H9 (cell line): ENCODE results near the gene KRT1. TPM values are rescaled to one million over a fixed set of nuclear protein-coding genes. Genes with fewer than 3 reads are reported as not detected.

Source experiments
- DNase-seq: peaks from one replicate; pipeline ENCODE4 v3.0.0-alpha.2; 2017
- H2AFZ ChIP-seq: one replicate; pipeline ENCODE4 v1.6.1; 2013; ENCODE audit warnings: mild to moderate bottlenecking, low read length, control low read depth, moderate library complexity
- H2AK5ac ChIP-seq: 2 replicates; pipeline ENCODE4 v1.6.1; 2013; ENCODE audit warnings: low read length, control low read depth, mixed read lengths; ENCODE audit not compliant: insufficient read length
- H2BK120ac ChIP-seq: one replicate; pipeline ENCODE4 v1.6.1; 2013; ENCODE audit warnings: low read depth, mild to moderate bottlenecking, low read length, control low read depth, inconsistent platforms; ENCODE audit not compliant: poor library complexity, severe bottlenecking
- H2BK12ac ChIP-seq: 2 replicates; pipeline ENCODE4 v1.6.1; 2013; ENCODE audit warnings: low read length, control low read depth, mixed read lengths, low read depth; ENCODE audit not compliant: insufficient read length
- H2BK15ac ChIP-seq: 2 replicates; pipeline ENCODE4 v1.6.1; 2013; ENCODE audit warnings: low read depth, low read length, control low read depth
- H2BK20ac ChIP-seq: one replicate; pipeline ENCODE4 v1.6.1; 2013; ENCODE audit warnings: low read depth, mild to moderate bottlenecking, low read length, control low read depth, inconsistent platforms; ENCODE audit not compliant: poor library complexity, severe bottlenecking
- H2BK5ac ChIP-seq: 2 replicates; pipeline ENCODE4 v1.6.1; 2013; ENCODE audit warnings: low read length, control low read depth, mixed read lengths; ENCODE audit not compliant: insufficient read length
- H3K14ac ChIP-seq: 2 replicates; pipeline ENCODE4 v1.6.1; 2013; ENCODE audit warnings: low read length, control low read depth; ENCODE audit not compliant: insufficient read depth
- H3K18ac ChIP-seq: 2 replicates; pipeline ENCODE4 v1.6.1; 2013; ENCODE audit warnings: low read depth, mild to moderate bottlenecking, mixed read lengths, low read length, control low read depth; ENCODE audit not compliant: insufficient read length
- H3K23ac ChIP-seq: 2 replicates; pipeline ENCODE4 v1.6.1; 2013; ENCODE audit warnings: low read length, control low read depth, mixed read lengths, low read depth; ENCODE audit not compliant: insufficient read length
- H3K23me2 ChIP-seq: 2 replicates; pipeline ENCODE4 v1.6.1; 2013; ENCODE audit warnings: low read depth, mild to moderate bottlenecking, mixed read lengths, low read length, control low read depth; ENCODE audit not compliant: insufficient read length, poor library complexity, severe bottlenecking
- H3K27ac ChIP-seq: 2 replicates; pipeline ENCODE4 v1.5.1; 2013; ENCODE audit warnings: low read length, control low read depth, mixed read lengths, low read depth; ENCODE audit not compliant: insufficient read length
- H3K27me3 ChIP-seq: 2 replicates; pipeline ENCODE4 v1.6.1; 2013; ENCODE audit warnings: low read length, control low read depth, inconsistent platforms; ENCODE audit not compliant: insufficient read depth
- H3K4ac ChIP-seq: 2 replicates; pipeline ENCODE4 v1.6.1; 2013; ENCODE audit warnings: low read depth, mild to moderate bottlenecking, control low read depth, inconsistent platforms, low read length, moderate library complexity
- H3K4me1 ChIP-seq: 2 replicates; pipeline ENCODE4 v1.6.1; 2013; ENCODE audit warnings: low read length, control low read depth, inconsistent platforms; ENCODE audit not compliant: insufficient read depth
- H3K4me2 ChIP-seq: 2 replicates; pipeline ENCODE4 v1.6.1; 2013; ENCODE audit warnings: low read length, control low read depth, mixed read lengths; ENCODE audit not compliant: insufficient read length, insufficient read depth
- H3K56ac ChIP-seq: 2 replicates; pipeline ENCODE4 v1.6.1; 2013; ENCODE audit warnings: low read depth, mild to moderate bottlenecking, mixed read lengths, low read length, control low read depth; ENCODE audit not compliant: insufficient read length
- H3K79me1 ChIP-seq: 2 replicates; pipeline ENCODE4 v1.6.1; 2013; ENCODE audit warnings: low read depth, mild to moderate bottlenecking, moderate library complexity, low read length, control low read depth, inconsistent platforms; ENCODE audit not compliant: insufficient read depth, poor library complexity, severe bottlenecking
- H3K79me2 ChIP-seq: 2 replicates; pipeline ENCODE4 v1.6.1; 2013; ENCODE audit warnings: low read length, control low read depth, inconsistent platforms; ENCODE audit not compliant: insufficient read depth
- H3K9ac ChIP-seq: 2 replicates; pipeline ENCODE4 v1.6.1; 2013; ENCODE audit warnings: low read length, control low read depth, mixed read lengths; ENCODE audit not compliant: insufficient read length; ENCODE audit errors: extremely low read depth
- H3K9me3 ChIP-seq: one replicate; pipeline ENCODE4 v1.6.1; 2013; ENCODE audit warnings: low read depth, low read length, inconsistent platforms; ENCODE audit not compliant: control insufficient read depth
- H3T11ph ChIP-seq: one replicate; pipeline ENCODE4 v1.6.1; 2013; ENCODE audit warnings: mild to moderate bottlenecking, low read length, control low read depth, inconsistent platforms
- H4K20me1 ChIP-seq: one replicate; pipeline ENCODE4 v1.6.1; 2013; ENCODE audit not compliant: control insufficient read depth, insufficient read length, insufficient read depth
- H4K5ac ChIP-seq: 2 replicates; pipeline ENCODE4 v1.6.1; 2013; ENCODE audit warnings: low read depth, mild to moderate bottlenecking, mixed read lengths, low read length, control low read depth; ENCODE audit not compliant: insufficient read length
- H4K8ac ChIP-seq: replicated peaks from 2 replicates; pipeline ENCODE4 v1.6.1; 2013; ENCODE audit warnings: low read length, control low read depth, mixed read lengths, low read depth; ENCODE audit not compliant: insufficient read length
- H4K91ac ChIP-seq: 2 replicates; pipeline ENCODE4 v1.6.1; 2013; ENCODE audit warnings: low read depth, mild to moderate bottlenecking, moderate library complexity, mixed read lengths, low read length, control low read depth; ENCODE audit not compliant: insufficient read length
- H3K27ac Mint-ChIP-seq, 3 experiments: 2 replicates in 2 of 3; 3 replicates in 1 of 3; pipeline ENCODE4 v1.8.0; 2020 to 2021; ENCODE audit warnings: mixed read lengths in 3 of 3, mild to moderate bottlenecking in 1 of 3, moderate library complexity in 1 of 3
- H3K27me3 Mint-ChIP-seq: 2 replicates; pipeline ENCODE4 v1.8.0; 2021; ENCODE audit warnings: low read depth, mild to moderate bottlenecking, moderate library complexity, mixed read lengths
- H3K36me3 Mint-ChIP-seq, 3 experiments: 2 replicates in 2 of 3; 3 replicates in 1 of 3; pipeline ENCODE4 v1.8.0; 2020 to 2021; ENCODE audit warnings: low read depth in 3 of 3, mixed read lengths in 3 of 3; ENCODE audit not compliant: insufficient read depth in 1 of 3
- H3K4me1 Mint-ChIP-seq, 2 experiments: 2 replicates each; pipeline ENCODE4 v1.8.0; 2020; ENCODE audit warnings: mixed read lengths in 2 of 2
- H3K4me3 Mint-ChIP-seq, 2 experiments: 2 replicates in 1 of 2; 3 replicates in 1 of 2; pipeline ENCODE4 v1.8.0; 2020 to 2021; ENCODE audit warnings: mild to moderate bottlenecking in 2 of 2, mixed read lengths in 2 of 2, moderate library complexity in 1 of 2
- H3K9me3 Mint-ChIP-seq, 2 experiments: 2 replicates in 1 of 2; 3 replicates in 1 of 2; pipeline ENCODE4 v1.8.0; 2020; ENCODE audit warnings: mild to moderate bottlenecking in 2 of 2, mixed read lengths in 2 of 2, moderate library complexity in 1 of 2
- CTCF ChIP-seq: fragments of 200-600 bp; sonication (generic); conservative IDR thresholded peaks from 3 replicates; pipeline ENCODE4 v1.8.0; 2021; ENCODE audit warnings: antibody characterized with exemption, mild to moderate bottlenecking
- WGBS: extraction: QIAGEN DNeasy Blood & Tissue Kit; methylation state at CpG from one replicate; pipeline ENCODE4 v1.1.7; 2013; ENCODE audit warnings: missing lambda C conversion rate, low lambda C conversion rate, mixed read lengths; ENCODE audit not compliant: insufficient read length; ENCODE audit errors: extremely low coverage; 5-methylcytosine and 5-hydroxymethylcytosine counted together
- total RNA-seq: library from RNA; stranded (reverse); gene quantifications from 2 replicates; pipeline ENCODE4 v1.2.1, GENCODE V29; 2021

KRT1 gene
- total RNA-seq, 1 experiment from 2014 or later: not detected

- Histone ChIP-seq H3K79me2 (no peaks in the 10 kb centered on the region), H3K18ac (no peak overlapping the region), H3K4me2 (no peak overlapping the region), H3K56ac (no peak overlapping the region), H4K8ac (no peak overlapping the region), H2BK12ac (no peak overlapping the region), H3K4ac (no peak overlapping the region), H3K9ac (no peak overlapping the region), H2AK5ac (no peak overlapping the region), H4K91ac (no peak overlapping the region), H2BK20ac (no peak overlapping the region), H3K23ac (no peak overlapping the region), H3K27ac (no peak overlapping the region), H3K4me1 (peaks cover 3% of the 10 kb centered on the region; the same call in 1 of the 2 replicates), H4K5ac (no peak overlapping the region), H3K79me1 (no peaks in the 10 kb centered on the region), H3K23me2 (peaks cover 9% of the 10 kb centered on the region), H2BK120ac (no peak overlapping the region), H2BK15ac (no peak overlapping the region), H3K9me3 (no peaks in the 10 kb centered on the region), H3K27me3 (no peaks in the 10 kb centered on the region; the same call in 1 of the 2 replicates), H3T11ph (no peak overlapping the region), H3K14ac (no peak overlapping the region), H2BK5ac (no peak overlapping the region), H2AFZ (no peak overlapping the region), H4K20me1 (peaks cover 2% of the 10 kb centered on the region)
- Mint-ChIP-seq H3K4me3 (no peak overlapping the region), H3K4me1 (peaks cover 10 to 21% of the 10 kb centered on the region in 2 experiments), H3K27me3 (peaks cover 80% of the 10 kb centered on the region), H3K36me3 (no peaks in the 10 kb centered on the region), H3K27ac (no peak overlapping the region), H3K9me3 (no peaks in the 10 kb centered on the region)
- TF ChIP-seq CTCF: no peak
- no CpG with 5 or more reads among the region's 2 CpGs for WGBS
- DNase-seq: no peak
Observed at GRCh38 chr12:52688481-52688880, 8.3 kb upstream of the KRT1 start.
